ENCODE data around the gene CALD1.

DNA sequence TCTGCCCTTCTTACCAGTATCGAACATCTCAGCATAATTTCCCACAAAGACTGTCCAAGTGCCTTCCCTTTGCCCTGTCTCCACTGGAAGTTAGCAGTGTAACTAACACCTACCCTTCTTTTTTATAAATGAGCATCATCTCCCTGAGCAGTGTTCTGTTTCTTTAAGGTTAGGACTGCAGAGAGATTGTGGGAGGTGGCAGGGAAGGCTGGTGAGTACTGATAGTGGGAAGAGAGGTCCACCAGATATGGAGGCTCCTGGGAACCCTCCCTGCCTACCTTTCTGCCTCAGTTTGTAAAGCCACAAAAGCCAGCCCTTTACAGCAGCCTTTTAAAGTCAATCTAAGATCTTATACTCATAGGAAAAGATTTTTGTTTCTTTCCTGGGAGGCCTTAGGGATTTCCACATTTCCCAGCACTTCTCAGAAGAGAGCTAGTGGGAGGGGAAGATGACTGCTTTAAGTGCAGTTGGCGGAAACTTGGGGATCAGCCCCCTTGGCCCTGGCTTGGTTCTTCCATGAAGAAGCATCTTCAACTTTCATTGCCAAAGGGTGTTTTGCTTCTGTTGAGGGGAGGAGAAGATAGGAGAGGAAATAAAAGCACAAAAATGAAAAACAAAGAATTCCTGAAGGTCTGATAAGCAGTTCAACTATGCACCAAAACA is 36.6 kb upstream of the CALD1 start:
- TF ChIP-seq, protein P1, sequence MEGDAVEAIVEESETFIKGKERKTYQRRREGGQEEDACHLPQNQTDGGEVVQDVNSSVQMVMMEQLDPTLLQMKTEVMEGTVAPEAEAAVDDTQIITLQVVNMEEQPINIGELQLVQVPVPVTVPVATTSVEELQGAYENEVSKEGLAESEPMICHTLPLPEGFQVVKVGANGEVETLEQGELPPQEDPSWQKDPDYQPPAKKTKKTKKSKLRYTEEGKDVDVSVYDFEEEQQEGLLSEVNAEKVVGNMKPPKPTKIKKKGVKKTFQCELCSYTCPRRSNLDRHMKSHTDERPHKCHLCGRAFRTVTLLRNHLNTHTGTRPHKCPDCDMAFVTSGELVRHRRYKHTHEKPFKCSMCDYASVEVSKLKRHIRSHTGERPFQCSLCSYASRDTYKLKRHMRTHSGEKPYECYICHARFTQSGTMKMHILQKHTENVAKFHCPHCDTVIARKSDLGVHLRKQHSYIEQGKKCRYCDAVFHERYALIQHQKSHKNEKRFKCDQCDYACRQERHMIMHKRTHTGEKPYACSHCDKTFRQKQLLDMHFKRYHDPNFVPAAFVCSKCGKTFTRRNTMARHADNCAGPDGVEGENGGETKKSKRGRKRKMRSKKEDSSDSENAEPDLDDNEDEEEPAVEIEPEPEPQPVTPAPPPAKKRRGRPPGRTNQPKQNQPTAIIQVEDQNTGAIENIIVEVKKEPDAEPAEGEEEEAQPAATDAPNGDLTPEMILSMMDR (IDR thresholded peaks at IDR 0.05; ENCODE audit: insufficient read depth, low read length, poor library complexity, severe bottlenecking): no peak
- TF ChIP-seq EZH2phosphoT487 (conservative IDR thresholded peaks at IDR 0.05; ENCODE audit: low read length): no peak

All from SU-DHL-6 (cell line).